NCI-H460 (cell line): ENCODE data around the gene MGAT4B. TPM values are rescaled to one million over a fixed set of nuclear protein-coding genes. Genes with fewer than 3 reads are reported as not detected.
"Not testable (repeated sequence)": the region's sequence is repeated elsewhere in the genome, so short reads cannot be mapped to it uniquely, and the experiment has no call there.

Source experiments
- DNase-seq: peaks from one replicate; pipeline ENCODE4 v3.0.0-alpha.2; 2016; ENCODE audit warnings: low read depth; ENCODE audit errors: extremely low read depth
- total RNA-seq: library from RNA; depleted of rRNA; stranded (reverse); fragments of >200 nt; shearing (Covaris generic); gene quantifications from 2 replicates; pipeline ENCODE4 v1.2.3, GENCODE V29; 2014

The MGAT4B gene
- total RNA-seq, 1 experiment from 2014 or later = 101 TPM

DNA sequence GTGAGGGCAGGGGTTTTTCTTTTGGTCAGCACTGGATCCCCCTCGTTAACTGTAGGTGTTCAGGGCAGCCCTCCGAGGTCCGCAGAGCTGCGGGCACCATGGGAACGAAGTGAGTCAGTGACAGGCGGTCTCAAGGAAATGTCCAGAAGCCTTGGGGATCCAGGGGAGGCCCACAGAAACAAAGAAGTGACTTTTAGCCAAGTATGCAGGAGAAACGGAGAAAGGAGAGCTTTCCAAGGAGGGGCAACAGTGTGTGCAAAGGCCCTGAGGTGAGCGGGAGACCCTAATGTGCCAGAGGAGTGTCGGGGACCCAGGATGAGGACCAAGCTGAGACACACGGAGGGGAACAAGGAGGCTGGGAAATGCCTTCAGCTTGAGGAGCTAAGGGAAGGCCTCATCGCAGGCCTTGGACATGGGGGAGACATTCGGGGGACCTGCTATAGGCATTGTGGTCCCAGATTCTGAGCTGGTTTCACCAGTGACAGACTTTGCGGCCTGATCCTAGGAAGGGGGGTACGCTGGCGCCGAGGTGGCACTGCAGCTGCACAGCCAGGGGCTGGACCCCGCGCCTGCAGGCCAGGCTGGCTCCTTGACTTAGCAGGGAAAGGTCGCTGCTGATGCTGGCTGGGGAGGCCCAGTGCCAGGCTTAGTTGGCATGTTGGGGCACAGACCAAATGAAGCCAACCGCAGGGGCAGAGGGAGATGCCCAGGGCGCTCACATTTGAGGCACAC, 9.6 kb downstream of the MGAT4B start:
- no peak for DNase-seq

- peak; percentile 72 for DNase-seq
Observed at GRCh38 chr5:179795863-179796833, 10.5 kb downstream of the MGAT4B start.

- no peak for DNase-seq
Observed at GRCh38 chr5:179795049-179795862, 11.4 kb downstream of the MGAT4B start.

GRCh38 chr5:179794575-179794974, 12.1 kb downstream of the MGAT4B start:
- DNase-seq = no peak

DNA sequence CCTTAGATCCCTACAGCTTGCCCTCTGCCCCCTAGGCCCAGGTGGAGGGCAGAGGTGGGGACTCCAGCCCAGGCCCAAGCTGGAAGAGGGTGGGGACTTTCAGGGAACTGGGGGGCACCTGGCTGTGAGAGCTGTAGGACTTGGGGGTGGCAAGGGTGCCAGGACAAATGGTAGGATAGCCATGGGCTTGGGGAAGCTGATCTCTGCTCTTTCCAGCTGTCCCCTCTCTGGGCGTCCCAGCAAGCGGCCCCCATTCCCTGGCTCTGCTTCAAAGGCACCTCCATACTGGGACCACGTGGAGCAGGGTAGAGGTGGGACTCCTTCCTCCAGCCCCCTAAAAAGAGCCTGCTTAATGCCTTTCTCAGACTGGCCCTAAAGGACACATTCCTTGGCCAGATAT, 12.5 kb downstream of the MGAT4B start:
- DNase-seq = no peak

DNA sequence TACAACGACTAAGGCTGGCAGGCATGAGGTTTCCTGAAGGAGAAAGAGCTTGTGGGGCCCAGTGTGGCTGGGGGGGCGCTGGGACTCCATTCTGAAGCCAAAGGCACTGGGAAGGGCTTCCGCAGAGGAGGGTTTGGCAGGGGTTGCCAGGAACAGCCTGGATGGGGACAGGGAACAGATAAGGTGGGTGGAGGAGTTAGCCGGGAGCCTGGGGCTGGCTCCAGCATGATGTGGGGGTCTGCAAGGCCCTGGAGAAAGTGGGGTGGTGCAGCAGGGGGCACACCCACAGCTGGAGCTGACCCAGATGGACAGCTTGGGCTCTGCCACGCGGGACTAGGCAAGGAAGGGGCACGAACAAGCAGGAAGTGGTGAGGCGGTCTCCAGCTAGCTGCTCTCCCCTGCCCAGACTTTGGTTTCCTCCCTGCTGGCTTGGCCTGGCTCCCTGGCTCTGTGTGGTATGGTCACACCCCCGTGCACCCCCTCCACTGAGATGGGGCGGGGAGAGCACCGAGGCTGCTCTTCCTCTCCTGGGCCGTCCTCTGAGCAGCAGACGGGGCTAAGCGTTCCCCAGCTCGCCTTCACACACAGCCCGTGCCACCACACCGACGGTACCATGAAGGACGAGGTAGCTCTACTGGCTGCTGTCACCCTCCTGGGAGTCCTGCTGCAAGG, 13.1 kb downstream of the MGAT4B start, which contains the start of gene LTC4S:
LTC4S (plus strand) TSS at position 519 of the 672 bp plus-strand sequence; CDS start at position 614, 95 bp downstream.
- DNase-seq = no peak

GRCh38 chr5:179792612-179793467, 13.8 kb downstream of the MGAT4B start:
- no peak for DNase-seq

DNA sequence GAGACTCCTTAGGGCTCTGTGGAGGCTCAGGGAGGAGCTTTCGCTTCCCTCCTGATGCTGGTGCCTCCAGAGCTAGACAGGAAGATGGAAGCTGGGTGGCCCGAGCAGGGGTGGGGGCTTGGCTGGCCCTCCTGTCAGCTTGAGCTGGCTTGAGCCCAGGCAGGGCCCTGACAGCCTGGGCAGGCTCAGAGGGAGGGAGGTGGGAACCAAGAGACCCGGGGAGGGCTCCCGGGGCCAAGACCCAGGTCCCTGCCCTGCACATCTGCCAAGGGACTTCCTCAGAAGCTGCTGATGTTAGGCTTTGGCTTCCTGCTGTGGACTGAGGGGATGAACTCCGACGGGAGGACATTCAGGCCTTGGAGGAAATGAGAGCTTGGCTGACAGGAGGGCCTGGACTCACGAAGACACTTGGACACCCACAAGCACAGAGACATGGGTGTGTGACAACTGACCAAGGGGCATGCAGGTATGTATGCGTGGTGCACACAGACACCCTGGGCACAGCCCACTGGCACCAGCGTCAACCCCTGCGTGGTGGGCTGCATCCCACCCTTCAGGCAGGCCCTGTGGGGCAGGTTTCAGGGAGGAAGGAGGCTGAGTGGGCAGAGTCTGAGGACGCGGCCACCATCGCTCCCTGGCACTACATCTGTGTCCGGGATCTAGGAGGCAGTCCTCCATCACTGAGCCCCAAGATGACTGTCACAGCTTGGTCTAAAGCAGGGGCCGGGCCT, 14.6 kb downstream of the MGAT4B start:
- no peak for DNase-seq

DNA sequence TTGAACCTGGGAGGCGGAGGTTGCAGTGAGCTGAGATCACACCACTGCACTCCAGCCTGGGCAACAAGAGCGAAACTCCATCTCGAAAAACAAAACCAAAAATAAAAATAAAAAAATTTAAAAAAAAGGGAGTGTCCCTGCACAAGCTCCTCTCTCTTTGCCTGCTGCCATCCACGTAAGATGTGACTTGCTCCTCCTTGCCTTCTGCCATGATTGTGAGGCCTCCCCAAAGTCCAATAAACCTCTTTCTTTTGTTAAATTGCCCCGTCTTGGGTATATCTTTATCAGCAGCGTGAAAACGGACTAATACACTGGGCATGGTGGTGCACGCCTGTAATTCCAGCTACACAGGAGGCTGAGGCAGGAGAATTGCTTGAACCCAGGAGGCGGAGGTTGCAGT, 17.4 kb downstream of the MGAT4B start:
- DNase-seq = not testable (repeated sequence)

DNA sequence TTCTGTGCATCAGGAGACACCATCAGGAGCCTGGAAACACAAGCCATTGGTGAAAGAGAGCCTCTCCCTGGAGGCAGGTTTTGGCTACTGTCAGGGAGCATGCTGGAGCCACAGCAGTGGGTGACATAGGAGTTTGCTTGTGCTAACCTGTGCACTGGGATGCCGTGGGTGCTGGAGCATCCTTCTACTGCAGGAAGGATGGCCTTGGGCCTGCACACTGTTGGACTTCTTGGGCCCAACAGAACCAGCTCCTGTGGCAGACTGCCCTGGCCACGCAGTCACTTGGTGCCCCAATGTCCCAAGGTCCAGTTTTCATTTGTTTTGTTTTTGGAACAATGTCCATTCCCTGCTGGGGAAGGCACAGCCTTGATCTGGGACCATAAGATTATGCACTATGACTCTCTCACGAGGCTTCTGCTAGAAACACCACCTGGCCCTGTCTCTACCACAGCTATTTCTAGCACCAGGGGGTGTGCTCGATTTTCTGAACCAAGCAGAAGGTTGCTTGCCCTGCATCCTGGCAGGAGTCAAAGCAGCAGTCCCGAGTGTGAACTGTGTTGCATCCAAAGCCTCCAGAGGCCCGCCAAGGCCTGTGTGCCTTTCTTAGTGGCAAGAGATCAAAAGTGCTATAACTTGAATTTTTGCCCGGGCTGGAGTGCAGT, 18.3 kb downstream of the MGAT4B start:
- no peak for DNase-seq

- no peak for DNase-seq
Observed at GRCh38 chr5:179786861-179787260, 19.8 kb downstream of the MGAT4B start.

- DNase-seq = no peak
Observed at GRCh38 chr5:179783128-179783527, 23.5 kb downstream of the MGAT4B start.

DNA sequence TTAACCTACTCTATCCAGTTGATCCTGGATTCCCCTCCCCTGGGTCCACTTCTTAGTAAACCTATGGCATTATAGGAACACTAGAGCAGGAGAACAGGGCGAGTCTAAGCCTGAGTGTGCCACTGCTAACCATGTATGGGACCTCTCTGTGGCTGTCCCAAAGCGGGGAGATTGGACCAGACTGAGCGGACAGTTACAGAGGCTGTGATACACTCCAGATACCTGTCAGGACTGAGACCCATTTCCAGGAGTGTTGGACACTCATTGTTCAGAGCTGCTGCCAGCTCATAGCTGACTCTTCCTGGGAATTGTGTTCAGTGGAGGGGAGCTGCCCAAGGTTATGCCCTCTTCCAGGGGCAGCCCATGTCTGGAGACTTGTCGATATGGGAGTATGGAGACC, 24.8 kb downstream of the MGAT4B start:
- no peak for DNase-seq

- DNase-seq = no peak
Observed at GRCh38 chr5:179780362-179780761, 26.3 kb downstream of the MGAT4B start.

DNA sequence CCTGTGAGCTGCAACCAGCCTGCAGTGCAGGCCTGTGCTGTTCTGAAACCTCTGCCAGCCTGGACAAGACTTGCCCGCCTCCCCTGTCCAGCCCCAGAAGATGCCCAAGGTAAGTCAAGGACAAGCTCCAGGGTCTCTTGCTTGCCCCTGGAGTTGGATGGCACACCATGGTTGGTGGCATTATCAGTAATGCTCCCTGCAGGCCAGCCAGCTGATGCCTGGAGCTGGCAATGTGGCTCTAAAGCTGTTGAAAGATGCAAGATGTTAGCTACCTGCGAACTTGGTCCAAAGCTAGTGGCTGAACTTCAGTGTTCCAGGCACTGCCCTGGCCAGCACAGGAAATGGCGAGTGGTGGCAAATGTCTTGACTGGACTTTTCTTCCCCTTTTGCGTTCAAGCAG, 26.8 kb downstream of the MGAT4B start:
- DNase-seq = no peak

DNA sequence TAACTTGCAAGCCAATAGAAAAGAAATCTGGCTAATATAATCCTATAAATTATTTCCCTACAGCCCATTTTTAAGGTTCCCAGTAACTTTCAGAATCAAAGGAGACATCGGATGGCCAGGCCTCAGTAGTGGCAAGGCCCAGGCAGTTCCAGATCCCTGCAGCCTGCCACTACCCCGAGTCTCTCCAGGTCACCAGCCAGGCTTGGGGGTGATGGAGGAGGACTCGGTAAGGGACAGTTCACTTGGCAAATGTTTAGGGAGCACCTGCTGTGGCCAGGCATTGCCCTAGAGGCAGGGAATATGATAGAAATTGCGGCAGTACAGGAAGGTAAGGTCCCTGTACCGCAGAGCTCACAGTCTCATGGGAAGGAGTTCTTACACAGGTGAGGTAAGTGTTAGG, 28.1 kb downstream of the MGAT4B start:
- no peak for DNase-seq

DNA sequence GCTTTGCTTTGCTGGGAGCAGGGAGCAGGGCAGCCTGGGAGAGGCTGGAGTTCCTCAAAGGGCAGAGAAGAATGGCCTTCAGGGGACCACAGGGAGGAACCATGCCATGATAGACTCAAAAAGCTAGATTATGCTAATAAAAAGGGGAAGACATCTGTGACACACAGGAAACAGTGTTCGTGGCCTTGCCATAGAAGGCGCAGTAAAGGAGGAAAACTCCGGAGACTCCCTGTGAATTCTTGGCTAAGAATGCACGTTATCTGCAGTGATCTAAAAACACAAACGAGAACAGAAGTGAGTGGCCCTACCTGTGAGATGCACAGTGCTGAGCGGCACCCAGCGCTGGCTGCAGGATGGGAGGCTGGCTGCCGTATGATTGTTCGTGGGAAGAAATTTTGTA, 28.8 kb downstream of the MGAT4B start:
- no peak for DNase-seq

DNA sequence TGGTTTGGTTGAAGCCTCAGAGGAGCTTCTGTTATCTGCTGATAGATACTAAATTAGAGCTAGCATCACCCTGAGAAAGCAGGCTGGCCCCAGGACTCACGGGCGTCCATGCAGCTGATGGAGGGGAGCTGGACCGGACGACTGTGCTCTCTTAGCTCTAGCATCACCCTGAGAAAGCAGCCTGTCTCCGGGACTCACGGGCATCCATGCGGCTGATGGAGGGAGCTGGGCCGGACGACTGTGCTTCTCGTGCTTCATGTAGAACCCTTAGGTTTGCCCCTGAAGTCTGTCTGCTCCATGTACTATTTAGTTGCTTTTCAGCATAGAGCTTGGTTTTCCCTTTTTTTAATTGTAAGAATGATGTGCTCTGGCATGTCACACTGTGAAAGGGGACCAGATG, 29.2 kb downstream of the MGAT4B start:
- no peak for DNase-seq
